Endothelial cell of umbilical vein (primary cell): ENCODE measurements around the gene PSIP1. TPM values are rescaled to one million over a fixed set of nuclear protein-coding genes. Genes with fewer than 3 reads are reported as not detected.

Experiments
- BruUV-seq: library from RNA; stranded (reverse); fragments of 400-500 nt; replicated peaks from 2 replicates; lab custom pipeline; 2021; lab: Mats Ljungman, UMichigan
- CTCF ChIA-PET: fragments of 300-600, 350-600 bp; sonication (Branson Sonifier 250); formaldehyde crosslinking; loops from one replicate; lab custom pipeline; 2021; ENCODE audit warnings: antibody characterized with exemption, inconsistent platforms; lab: Charles Lee
- POLR2A ChIA-PET: fragments of 300-600, 350-600 bp; sonication (Branson Sonifier 250); formaldehyde crosslinking; loops from one replicate; lab custom pipeline; 2021; ENCODE audit warnings: antibody characterized with exemption, inconsistent platforms; lab: Charles Lee
- DNase-seq: peaks from one replicate; pipeline ENCODE4 v3.0.0-alpha.2; 2011; ENCODE audit warnings: low read depth, low spot score
- FAIRE-seq: peaks from 2 replicates; lab custom pipeline; 2011; peaks lifted over from hg19 to GRCh38; lab: Jason Lieb, UNC
- H2AFZ ChIP-seq: 2 replicates; pipeline ENCODE4 v1.6.0; 2012; ENCODE audit warnings: low read depth, low read length, control low read depth, inconsistent platforms
- H3K27ac ChIP-seq: 2 replicates; pipeline ENCODE4 v1.5.1; 2011; ENCODE audit warnings: low read depth, mild to moderate bottlenecking, control low read depth, low read length, moderate library complexity; ENCODE audit not compliant: insufficient read depth
- H3K27me3 ChIP-seq, 2 experiments: 2 replicates each; pipeline versions ENCODE4 v1.6.0 to v1.6.1; 2011; ENCODE audit warnings: low read length in 2 of 2, mixed read lengths in 1 of 2; ENCODE audit not compliant: control insufficient read depth in 2 of 2, insufficient read depth in 2 of 2
- H3K36me3 ChIP-seq, 2 experiments: 2 replicates in 1 of 2; 3 replicates in 1 of 2; pipeline ENCODE4 v1.5.1; 2011; ENCODE audit warnings: low read length in 2 of 2, mild to moderate bottlenecking in 1 of 2, moderate library complexity in 1 of 2; ENCODE audit not compliant: control insufficient read depth in 2 of 2, insufficient read depth in 2 of 2; ENCODE audit errors: extremely low read depth in 1 of 2
- H3K4me1 ChIP-seq: 3 replicates; pipeline ENCODE4 v1.5.1; 2011; ENCODE audit warnings: mild to moderate bottlenecking, low read length; ENCODE audit not compliant: control insufficient read depth, insufficient read depth; ENCODE audit errors: extremely low read depth
- H3K4me2 ChIP-seq: 2 replicates; pipeline ENCODE4 v1.6.1; 2011; ENCODE audit warnings: low read length, control low read depth, mixed read lengths; ENCODE audit not compliant: insufficient read depth
- H3K4me3 ChIP-seq, 3 experiments: fragments of 200-600 bp in 1 of 3; sonication (generic), shearing (Covaris generic) in 1 of 3; replicated peaks in 1 of 3; 2 replicates each; pipeline ENCODE4 v1.5.1; 2011 to 2016; ENCODE audit warnings: control low read depth in 3 of 3, low read length in 3 of 3, mild to moderate bottlenecking in 2 of 3, inconsistent platforms in 1 of 3, low read depth in 1 of 3, moderate library complexity in 1 of 3; ENCODE audit not compliant: insufficient read depth in 1 of 3
- H3K79me2 ChIP-seq: 2 replicates; pipeline ENCODE4 v1.6.0; 2012; ENCODE audit warnings: low read length, inconsistent platforms; ENCODE audit not compliant: control insufficient read depth, insufficient read depth
- H3K9ac ChIP-seq: replicated peaks from 2 replicates; pipeline ENCODE3; 2011; ENCODE audit warnings: low read length, control low read depth; ENCODE audit not compliant: insufficient read depth; ENCODE audit errors: extremely low read depth
- H3K9me1 ChIP-seq: replicated peaks from 3 replicates; pipeline ENCODE4 v1.6.0; 2011; ENCODE audit warnings: mild to moderate bottlenecking, low read length; ENCODE audit not compliant: control insufficient read depth, insufficient read depth; ENCODE audit errors: extremely low read depth
- H3K9me3 ChIP-seq: replicated peaks from 2 replicates; pipeline ENCODE4 v1.5.1; 2012; ENCODE audit warnings: low read length, inconsistent platforms; ENCODE audit not compliant: control insufficient read depth, insufficient read depth
- H4K20me1 ChIP-seq: replicated peaks from 2 replicates; pipeline ENCODE3; 2011; ENCODE audit warnings: mild to moderate bottlenecking, low read length; ENCODE audit not compliant: control insufficient read depth, insufficient read depth; ENCODE audit errors: extremely low read depth
- CTCF ChIP-seq, 2 donors: IDR thresholded peaks; 1 replicate in 1 of 2; 2 replicates in 1 of 2; pipeline ENCODE4 v1.5.1; 2011; ENCODE audit warnings: low read length in 2 of 2, mild to moderate bottlenecking in 2 of 2, moderate library complexity in 2 of 2, control low read depth in 1 of 2, inconsistent platforms in 1 of 2, low read depth in 1 of 2; ENCODE audit not compliant: insufficient read depth in 1 of 2; ENCODE audit errors: extremely low read depth in 1 of 2
- EZH2 ChIP-seq: IDR thresholded peaks from 2 replicates; pipeline ENCODE4 v1.6.1; 2012; ENCODE audit warnings: borderline replicate concordance, low read depth, mild to moderate bottlenecking, moderate library complexity, low read length, inconsistent platforms; ENCODE audit not compliant: severe bottlenecking
- FOS ChIP-seq: IDR thresholded peaks from 2 replicates; pipeline ENCODE4 v1.6.1; 2011; ENCODE audit warnings: mild to moderate bottlenecking, low read length, moderate library complexity, borderline replicate concordance; ENCODE audit not compliant: insufficient read depth
- GATA2 ChIP-seq: IDR thresholded peaks from 2 replicates; pipeline ENCODE4 v1.7.0; 2011; ENCODE audit warnings: low read depth, mild to moderate bottlenecking, moderate library complexity, mixed read lengths, low read length; ENCODE audit not compliant: insufficient read length, insufficient read depth
- JUN ChIP-seq: IDR thresholded peaks from 2 replicates; pipeline ENCODE4 v1.6.1; 2011; ENCODE audit warnings: borderline replicate concordance, low read depth; ENCODE audit not compliant: insufficient read length, insufficient read depth
- MAX ChIP-seq: IDR thresholded peaks from 2 replicates; pipeline ENCODE4 v1.6.1; 2011; ENCODE audit not compliant: insufficient read depth, insufficient read length
- MYC ChIP-seq: IDR thresholded peaks from one replicate; pipeline ENCODE4 v1.6.1; 2011; ENCODE audit warnings: mild to moderate bottlenecking, low read depth, low read length
- POLR2A ChIP-seq: IDR thresholded peaks from 2 replicates; pipeline ENCODE4 v1.6.1; 2012; ENCODE audit warnings: low read depth, mild to moderate bottlenecking, control low read depth, low read length
- POLR2AphosphoS5 ChIP-seq: IDR thresholded peaks from 2 replicates; pipeline ENCODE4 v1.6.1; 2012; ENCODE audit warnings: low read depth, mild to moderate bottlenecking, control low read depth, low read length, moderate library complexity; ENCODE audit not compliant: insufficient read depth
- dilution Hi-C: fragments of 300-500 bp; cut with MboI; formaldehyde crosslinking; loops from one replicate; pipeline ENCODE4 v1.15.0; 2019; ENCODE audit warnings: low sequenced_read_pairs; ENCODE audit not compliant: extremely low pct_ligation_motif_present
- intact Hi-C: fragments of 100-400 bp; cut with micrococcal nuclease; formaldehyde crosslinking; loops from one replicate; pipeline ENCODE4 v1.10.0; 2022
- polyA plus RNA-seq, 4 experiments: library from polyadenylated mRNA; depleted of rRNA in 3 of 4; stranded (reverse) in 3 of 4; unstranded in 1 of 4; fragments of >200 nt; gene quantifications; 2 replicates each; pipeline versions ENCODE4 v1.2.1 to v1.2.3, GENCODE V29; 2011 to 2012; ENCODE audit warnings: missing spikeins in 1 of 4
- total RNA-seq: library from RNA; stranded (reverse); gene quantifications from 2 replicates; pipeline ENCODE4 v1.2.3, GENCODE V29; 2021

Gene PSIP1
- total and polyA plus RNA-seq, 2 donors (not counting 3 experiments of a cell fraction or from before 2014, with no cell fraction given): 12.9 to 76.7 TPM

GRCh38 chr9:15469406-15469805 lies 41.4 kb downstream of the PSIP1 start:
- no TSS peak for BruUV-seq
- Histone ChIP-seq H3K9me3 (no peaks in the 10 kb centered on the region), H3K9ac (no peak overlapping the region), H3K27ac (no peak overlapping the region), H3K9me1 (peaks cover 3% of the 10 kb centered on the region), H4K20me1 (no peaks in the 10 kb centered on the region), H3K36me3 (peaks cover 6 to 20% of the 10 kb centered on the region in 2 experiments), H3K4me3 (no peak overlapping the region), H3K4me1 (peaks cover 4% of the 10 kb centered on the region), H3K4me2 (no peak overlapping the region), H3K79me2 (no peaks in the 10 kb centered on the region), H3K27me3 (no peaks in the 10 kb centered on the region), H2AFZ (no peak overlapping the region)
- ChIA-PET POLR2A (no interaction called here), CTCF (interaction anchor here (1.0 to 1.8 kb wide), 5 partner anchors 9 to 137 kb away, joined by 3 to 6 read pairs (median 4); no protein-coding TSS in a partner anchor)
- intact Hi-C loops (no loop called here), dilution Hi-C loops (no loop called here)
- DNase-seq: no peak
- no peak for FAIRE-seq
- no peak for TF ChIP-seq POLR2A

GRCh38 chr9:15468145-15468544 lies 42.6 kb downstream of the PSIP1 start:
- POLR2A ChIA-PET: no interaction called here
- CTCF ChIA-PET: interaction anchor here (1.4 to 1.7 kb wide), 2 partner anchors 14 to 33 kb away, joined by 3 to 4 read pairs; no protein-coding TSS in a partner anchor

More at GRCh38 chr9:15468145-15468544, 42.6 kb downstream of the PSIP1 start:
- no peak overlapping the region for H3K9ac ChIP-seq
- no peak for DNase-seq
- no peak overlapping the region for H3K4me3 ChIP-seq
- no peaks in the 10 kb centered on the region for H3K79me2 ChIP-seq
- peaks cover 3% of the 10 kb centered on the region for H3K9me1 ChIP-seq
- H3K4me1 ChIP-seq: peaks cover 4% of the 10 kb centered on the region
- no peak for FAIRE-seq
- no peaks in the 10 kb centered on the region for H3K9me3 ChIP-seq
- no TSS peak for BruUV-seq
- H3K27me3 ChIP-seq: no peaks in the 10 kb centered on the region
- H4K20me1 ChIP-seq: no peaks in the 10 kb centered on the region
- H3K4me2 ChIP-seq: no peak overlapping the region
- dilution Hi-C loops (no loop called here), intact Hi-C loops (no loop called here)
- H3K27ac ChIP-seq: no peak overlapping the region
- H3K36me3 ChIP-seq: peaks cover 6 to 20% of the 10 kb centered on the region in 2 experiments
- no peak overlapping the region for H2AFZ ChIP-seq
- no peak for TF ChIP-seq CTCF (IDR thresholded peaks at IDR 0.05; ENCODE audit: extremely low read depth in 1 of 2, insufficient read depth in 1 of 2, low read depth in 1 of 2, low read length in 2 of 2)
- TF ChIP-seq FOS: no peak
- no peak for TF ChIP-seq POLR2A
- TF ChIP-seq MYC: no peak
- no peak for TF ChIP-seq EZH2
- TF ChIP-seq MAX: no peak
- no peak for TF ChIP-seq POLR2AphosphoS5
- TF ChIP-seq GATA2: no peak
- no peak for TF ChIP-seq JUN
